PC-9 (cell line): ENCODE results near the gene RHEX. TPM values are rescaled to one million over a fixed set of nuclear protein-coding genes. Genes with fewer than 3 reads are reported as not detected.

Experiments
- BruUV-seq: library from RNA; stranded (reverse); fragments of 400-500 nt; replicated peaks from 2 replicates; lab custom pipeline; 2021; lab: Mats Ljungman, UMichigan
- CTCF ChIA-PET: fragments of 300-600 bp; sonication (Branson Sonifier 250); formaldehyde crosslinking; loops from one replicate; lab custom pipeline; 2022; ENCODE audit warnings: antibody characterized with exemption; lab: Charles Lee
- POLR2A ChIA-PET: fragments of 300-600 bp; sonication (Branson Sonifier 250); formaldehyde crosslinking; loops from one replicate; lab custom pipeline; 2022; ENCODE audit warnings: antibody characterized with exemption; ENCODE audit not compliant: unreplicated experiment; lab: Charles Lee
- DNase-seq, 2 experiments: peaks; one replicate each; pipeline versions ENCODE4 v3.0.0 to v3.0.0-alpha.2; 2015 to 2022; ENCODE audit warnings: mixed read lengths in 1 of 2
- H2AFZ ChIP-seq: fragments of 200-600 bp; sonication (generic); 2 replicates; pipeline ENCODE4 v1.8.1; 2017; ENCODE audit warnings: antibody characterized with exemption
- H3F3A ChIP-seq: fragments of 200-600 bp; sonication (generic); 2 replicates; pipeline ENCODE4 v1.8.1; 2017; ENCODE audit warnings: antibody characterized with exemption, mild to moderate bottlenecking, low read depth; ENCODE audit not compliant: insufficient read depth
- H3K27ac ChIP-seq: fragments of 200-600 bp; sonication (generic); 2 replicates; pipeline ENCODE4 v1.6.1; 2016; ENCODE audit warnings: mixed run types
- H3K27me3 ChIP-seq: fragments of 200-600 bp; sonication (generic); 2 replicates; pipeline ENCODE4 v1.6.1; 2016; ENCODE audit warnings: low read depth, mixed run types; ENCODE audit not compliant: insufficient read depth
- H3K36me3 ChIP-seq: fragments of 200-600 bp; sonication (generic); 2 replicates; pipeline ENCODE4 v1.6.1; 2016; ENCODE audit warnings: low read depth, mixed run types
- H3K4me1 ChIP-seq: fragments of 200-600 bp; sonication (generic); replicated peaks from 2 replicates; pipeline ENCODE4 v1.6.1; 2016; ENCODE audit warnings: mixed run types; ENCODE audit not compliant: insufficient read depth
- H3K4me2 ChIP-seq: fragments of 200-600 bp; sonication (generic); 2 replicates; pipeline ENCODE4 v1.6.1; 2017; ENCODE audit warnings: mixed run types
- H3K4me3 ChIP-seq: fragments of 200-600 bp; sonication (generic); 2 replicates; pipeline ENCODE4 v1.6.1; 2016; ENCODE audit warnings: mixed run types
- H3K79me2 ChIP-seq: fragments of 200-600 bp; sonication (generic); 2 replicates; pipeline ENCODE4 v1.6.1; 2017; ENCODE audit warnings: low read depth, mixed run types
- H3K9me2 ChIP-seq: fragments of 200-600 bp; sonication (generic); 2 replicates; pipeline ENCODE4 v1.8.1; 2017; ENCODE audit warnings: mild to moderate bottlenecking; ENCODE audit not compliant: insufficient read depth
- H3K9me3 ChIP-seq: fragments of 200-600 bp; sonication (generic); 2 replicates; pipeline ENCODE4 v1.8.1; 2016; ENCODE audit warnings: low read depth; ENCODE audit not compliant: insufficient read depth
- H4K20me1 ChIP-seq: fragments of 200-600 bp; sonication (generic); 2 replicates; pipeline ENCODE4 v1.8.1; 2017; ENCODE audit not compliant: insufficient read depth
- EZH2 ChIP-seq: fragments of 200-600 bp; sonication (generic); IDR thresholded peaks from 2 replicates; pipeline ENCODE4 v1.8.0; 2017; ENCODE audit warnings: antibody characterized with exemption, low read depth
- intact Hi-C: fragments of 100-400 bp; cut with micrococcal nuclease; formaldehyde crosslinking; loops from one replicate; pipeline ENCODE4 v1.10.0; 2022; ENCODE audit not compliant: unreplicated experiment
- total RNA-seq: library from RNA; stranded (reverse); gene quantifications from 2 replicates; pipeline ENCODE4 v1.2.3, GENCODE V29; 2021
- TF ChIP-seq, protein P1 (sequence below): fragments of 200-600 bp; sonication (generic); conservative IDR thresholded peaks from 2 replicates; pipeline ENCODE4 v1.6.1; 2017; ENCODE audit warnings: mixed run types, antibody characterized with exemption, mild to moderate bottlenecking, moderate library complexity

The RHEX gene
- total RNA-seq, 1 experiment from 2014 or later: not detected

DNA sequence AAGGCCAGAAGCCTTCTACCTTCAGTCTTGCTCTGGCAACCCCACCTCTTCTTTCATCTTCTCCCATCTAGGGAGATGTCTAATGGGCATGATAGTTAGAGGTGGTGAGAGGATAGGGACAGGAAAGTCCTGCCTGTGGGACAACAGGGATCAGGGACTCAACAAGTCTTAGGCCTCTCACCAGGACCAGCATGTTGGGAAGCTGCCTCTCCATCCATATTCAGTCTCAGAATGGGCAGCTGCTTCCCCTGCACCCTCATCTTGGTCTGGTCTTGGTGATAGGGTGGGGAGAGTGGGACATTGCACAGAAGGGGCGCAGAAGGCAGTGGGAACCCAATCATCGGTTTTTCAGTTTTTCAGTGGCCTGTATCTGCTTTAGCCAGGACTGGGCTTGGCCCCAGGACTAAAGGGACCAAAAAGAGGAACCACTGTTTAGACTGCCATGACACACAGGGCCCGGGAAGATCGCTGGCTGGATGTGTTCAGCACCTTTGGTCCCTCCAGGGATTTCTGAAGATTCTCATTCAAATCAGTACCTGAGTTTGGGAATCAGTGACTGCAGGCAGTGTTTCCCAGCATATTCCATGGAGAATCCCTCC lies 12.7 kb downstream of the RHEX start:
- Histone ChIP-seq H3K9me2 (no peaks in the 10 kb centered on the region), H3K27me3 (no peaks in the 10 kb centered on the region), H3K79me2 (no peaks in the 10 kb centered on the region), H3K4me1 (no peaks in the 10 kb centered on the region), H2AFZ (no peak overlapping the region), H3K9me3 (no peaks in the 10 kb centered on the region), H3F3A (no peaks in the 10 kb centered on the region), H3K4me3 (no peak overlapping the region), H3K4me2 (no peak overlapping the region), H4K20me1 (no peaks in the 10 kb centered on the region), H3K27ac (no peak overlapping the region), H3K36me3 (no peaks in the 10 kb centered on the region)
- BruUV-seq: no TSS peak
- intact Hi-C loops: no loop called here
- DNase-seq: no peak
- no peak for TF ChIP-seq EZH2
- TF ChIP-seq, protein P1, sequence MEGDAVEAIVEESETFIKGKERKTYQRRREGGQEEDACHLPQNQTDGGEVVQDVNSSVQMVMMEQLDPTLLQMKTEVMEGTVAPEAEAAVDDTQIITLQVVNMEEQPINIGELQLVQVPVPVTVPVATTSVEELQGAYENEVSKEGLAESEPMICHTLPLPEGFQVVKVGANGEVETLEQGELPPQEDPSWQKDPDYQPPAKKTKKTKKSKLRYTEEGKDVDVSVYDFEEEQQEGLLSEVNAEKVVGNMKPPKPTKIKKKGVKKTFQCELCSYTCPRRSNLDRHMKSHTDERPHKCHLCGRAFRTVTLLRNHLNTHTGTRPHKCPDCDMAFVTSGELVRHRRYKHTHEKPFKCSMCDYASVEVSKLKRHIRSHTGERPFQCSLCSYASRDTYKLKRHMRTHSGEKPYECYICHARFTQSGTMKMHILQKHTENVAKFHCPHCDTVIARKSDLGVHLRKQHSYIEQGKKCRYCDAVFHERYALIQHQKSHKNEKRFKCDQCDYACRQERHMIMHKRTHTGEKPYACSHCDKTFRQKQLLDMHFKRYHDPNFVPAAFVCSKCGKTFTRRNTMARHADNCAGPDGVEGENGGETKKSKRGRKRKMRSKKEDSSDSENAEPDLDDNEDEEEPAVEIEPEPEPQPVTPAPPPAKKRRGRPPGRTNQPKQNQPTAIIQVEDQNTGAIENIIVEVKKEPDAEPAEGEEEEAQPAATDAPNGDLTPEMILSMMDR: no peak
- POLR2A ChIA-PET: no interaction called here
- CTCF ChIA-PET: no interaction called here

DNA sequence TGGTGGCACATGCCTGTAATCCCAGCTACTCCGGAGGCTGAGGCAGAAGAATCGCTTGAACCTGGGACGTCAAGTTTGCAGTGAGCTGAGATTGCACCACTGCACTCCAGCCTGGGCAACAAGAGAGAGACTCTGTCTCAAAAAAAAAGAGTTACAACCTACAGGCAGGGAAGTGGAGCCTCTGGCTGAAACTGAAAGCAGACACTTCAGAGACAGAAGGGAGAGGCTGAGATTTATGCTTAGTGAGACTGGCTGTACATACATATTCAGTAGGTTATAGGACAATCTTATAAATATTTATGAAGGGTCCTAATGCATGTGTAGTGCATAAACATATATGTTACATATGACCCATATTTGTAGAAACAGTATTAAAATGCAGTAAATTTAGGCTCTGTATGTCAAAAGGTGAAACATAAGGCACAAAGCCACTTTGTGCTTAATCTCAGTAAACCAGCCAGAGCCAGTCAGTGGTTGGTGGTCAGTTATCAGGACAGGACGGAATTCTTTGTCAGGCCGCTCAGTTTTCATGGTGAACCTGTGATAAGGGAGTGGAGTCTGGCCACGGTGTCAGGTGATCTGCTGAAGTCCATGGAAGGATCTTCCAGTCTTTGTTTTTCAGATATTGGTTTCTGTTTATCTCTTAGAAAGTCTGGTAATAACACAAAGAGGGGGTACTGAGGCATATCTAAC lies 13.7 kb downstream of the RHEX start:
- CTCF ChIA-PET: no interaction called here

DNA sequence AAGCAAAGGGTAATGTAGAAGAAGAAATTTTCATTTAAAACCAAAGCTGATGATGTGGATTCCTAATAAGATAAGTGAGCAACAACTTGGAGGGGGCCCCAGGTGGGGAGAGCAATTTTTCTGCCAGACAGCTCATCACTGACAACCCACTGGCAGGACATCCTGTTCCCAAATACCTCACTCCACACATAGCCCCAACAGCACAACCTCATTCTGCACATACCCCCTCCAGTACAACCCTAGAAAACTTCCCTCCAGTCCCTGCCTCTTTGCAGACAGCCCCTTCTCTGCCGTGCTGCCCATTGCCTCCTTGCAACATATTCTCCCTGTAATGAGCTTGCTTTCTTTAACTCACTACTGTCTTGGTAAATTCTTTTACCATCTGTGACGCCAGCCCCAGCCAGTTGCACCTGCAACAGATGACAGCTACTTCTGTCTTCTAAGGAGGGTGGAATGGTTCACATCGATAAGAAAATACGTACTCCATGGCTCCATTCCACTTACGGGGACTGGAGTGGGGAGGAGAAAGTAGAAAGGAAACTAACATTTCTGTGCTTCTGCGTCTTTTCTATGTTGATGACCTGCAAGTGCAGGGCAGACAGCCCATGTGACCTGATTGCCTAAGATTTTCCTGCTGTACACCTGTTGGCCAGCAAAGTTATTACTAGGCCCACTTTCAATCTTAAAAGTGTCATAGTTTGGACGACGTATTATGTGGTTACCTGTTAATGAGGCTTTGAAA lies 14.7 kb downstream of the RHEX start:
- no peaks in the 10 kb centered on the region for H3K27me3 ChIP-seq
- H3K27ac ChIP-seq: no peak overlapping the region
- H3K4me2 ChIP-seq: no peak overlapping the region
- no peaks in the 10 kb centered on the region for H3K79me2 ChIP-seq
- no peak overlapping the region for H3K4me3 ChIP-seq
- BruUV-seq: no TSS peak
- CTCF ChIA-PET: no interaction called here
- H4K20me1 ChIP-seq: no peaks in the 10 kb centered on the region
- no peaks in the 10 kb centered on the region for H3K36me3 ChIP-seq
- TF ChIP-seq EZH2: no peak
- TF ChIP-seq, protein P1: no peak
- no peaks in the 10 kb centered on the region for H3K4me1 ChIP-seq
- no peaks in the 10 kb centered on the region for H3F3A ChIP-seq
- no peaks in the 10 kb centered on the region for H3K9me2 ChIP-seq
- no peaks in the 10 kb centered on the region for H3K9me3 ChIP-seq
- intact Hi-C loops: no loop called here
- no peak for DNase-seq
- POLR2A ChIA-PET: no interaction called here
- H2AFZ ChIP-seq: no peak overlapping the region

More for the DNA sequence above, 13.7 kb downstream of the RHEX start:
- no peak for DNase-seq
- no peak overlapping the region for H3K4me2 ChIP-seq
- H3K4me1 ChIP-seq: no peaks in the 10 kb centered on the region
- H3K79me2 ChIP-seq: no peaks in the 10 kb centered on the region
- no peaks in the 10 kb centered on the region for H3K27me3 ChIP-seq
- intact Hi-C loops: no loop called here
- no peak for TF ChIP-seq EZH2
- TF ChIP-seq, protein P1: no peak
- no peak overlapping the region for H3K27ac ChIP-seq
- H2AFZ ChIP-seq: no peak overlapping the region
- no peaks in the 10 kb centered on the region for H3K9me3 ChIP-seq
- no peak overlapping the region for H3K4me3 ChIP-seq
- no peaks in the 10 kb centered on the region for H3K36me3 ChIP-seq
- H3K9me2 ChIP-seq: no peaks in the 10 kb centered on the region
- H4K20me1 ChIP-seq: no peaks in the 10 kb centered on the region
- no peaks in the 10 kb centered on the region for H3F3A ChIP-seq
- BruUV-seq: no TSS peak
- POLR2A ChIA-PET: no interaction called here
